BJ (cell line): ENCODE measurements around the gene UST. TPM values are rescaled to one million over a fixed set of nuclear protein-coding genes. Genes with fewer than 3 reads are reported as not detected.

Source experiments
- CTCF ChIA-PET: fragments of 350-600 bp; formaldehyde crosslinking; extraction: SDS; loops from one replicate; lab custom pipeline; 2021; ENCODE audit warnings: antibody characterized with exemption, inconsistent platforms; lab: Yijun Ruan, JAX
- POLR2A ChIA-PET: fragments of 300-600 bp; sonication (Branson Sonifier 250); formaldehyde crosslinking; extraction: SDS; loops from one replicate; lab custom pipeline; 2021; ENCODE audit warnings: antibody characterized with exemption; lab: Charles Lee
- DNase-seq: peaks from one replicate; pipeline ENCODE4 v3.0.0-alpha.2; 2011; ENCODE audit warnings: low read depth
- H3K27me3 ChIP-seq: 2 replicates; pipeline ENCODE4 v1.6.0; 2011; ENCODE audit warnings: low read length; ENCODE audit not compliant: control insufficient read depth, insufficient read depth
- H3K36me3 ChIP-seq: 2 replicates; pipeline ENCODE4 v1.5.1; 2011; ENCODE audit warnings: low read length; ENCODE audit not compliant: control insufficient read depth, insufficient read depth
- H3K4me3 ChIP-seq: 2 replicates; pipeline ENCODE4 v1.5.1; 2011; ENCODE audit warnings: low read depth, mild to moderate bottlenecking, control low read depth, low read length
- CTCF ChIP-seq: IDR thresholded peaks from 2 replicates; pipeline ENCODE4 v1.5.1; 2011; ENCODE audit warnings: low read depth, mild to moderate bottlenecking, control low read depth, inconsistent platforms, low read length, moderate library complexity; ENCODE audit not compliant: insufficient read depth
- polyA plus RNA-seq: library from polyadenylated mRNA; depleted of rRNA; stranded (reverse); fragments of >200 nt; gene quantifications from 2 replicates; pipeline ENCODE4 v1.2.3, GENCODE V29; 2011

Gene UST
- polyA plus RNA-seq, 1 experiment = 6.8 TPM

- no peaks in the 10 kb centered on the region for H3K27me3 ChIP-seq
- CTCF ChIA-PET = interaction anchor here (1.3 kb wide), 1 partner anchor 9 kb away, joined by 3 read pairs; no protein-coding TSS in a partner anchor
- no peak for DNase-seq
- TF ChIP-seq CTCF = no peak
- POLR2A ChIA-PET = no interaction called here
- no peak overlapping the region for H3K4me3 ChIP-seq
- H3K36me3 ChIP-seq = no peaks in the 10 kb centered on the region
Observed at GRCh38 chr6:148765898-148766808, 19.3 kb downstream of the UST start.

GRCh38 chr6:148768646-148769270 lies 21.9 kb downstream of the UST start:
- POLR2A ChIA-PET = no interaction called here
- DNase-seq = no peak
- no peak overlapping the region for H3K4me3 ChIP-seq
- H3K27me3 ChIP-seq = no peaks in the 10 kb centered on the region
- CTCF ChIA-PET = interaction anchor here (0.7 kb wide), 1 partner anchor 159 kb away, joined by 3 read pairs; no protein-coding TSS in a partner anchor
- H3K36me3 ChIP-seq = no peaks in the 10 kb centered on the region
- no peak for TF ChIP-seq CTCF

GRCh38 chr6:148769304-148769968 lies 22.6 kb downstream of the UST start:
- TF ChIP-seq CTCF = no peak
- ChIA-PET CTCF (interaction anchor here (0.7 kb wide), 1 partner anchor 158 kb away, joined by 3 read pairs; no protein-coding TSS in a partner anchor), POLR2A (no interaction called here)
- H3K4me3 ChIP-seq = no peak overlapping the region
- H3K27me3 ChIP-seq = no peaks in the 10 kb centered on the region
- DNase-seq = no peak
- no peaks in the 10 kb centered on the region for H3K36me3 ChIP-seq

- POLR2A ChIA-PET = no interaction called here
- DNase-seq = no peak
- Histone ChIP-seq H3K4me3 (no peak overlapping the region), H3K27me3 (no peaks in the 10 kb centered on the region), H3K36me3 (no peaks in the 10 kb centered on the region)
- CTCF ChIA-PET = no interaction called here
- TF ChIP-seq CTCF = no peak
Observed at GRCh38 chr6:148770408-148771211, 23.8 kb downstream of the UST start.
